Ureter (tissue), 1 donor: ENCODE results near the gene TCAP. TPM values are rescaled to one million over a fixed set of nuclear protein-coding genes. Genes with fewer than 3 reads are reported as not detected.

Source experiments
- DNase-seq: peaks from one replicate; pipeline ENCODE4 v3.0.0-alpha.2; 2020; ENCODE audit warnings: low spot score
- total RNA-seq: library from RNA; stranded (reverse); gene quantifications from one replicate; pipeline ENCODE4 v1.2.4, GENCODE V29; 2023
- donor health status: DM: yes; HTN: yes; CAD: no.

The TCAP gene
- total RNA-seq, 1 donor from 2014 or later = 0.81 TPM

DNA sequence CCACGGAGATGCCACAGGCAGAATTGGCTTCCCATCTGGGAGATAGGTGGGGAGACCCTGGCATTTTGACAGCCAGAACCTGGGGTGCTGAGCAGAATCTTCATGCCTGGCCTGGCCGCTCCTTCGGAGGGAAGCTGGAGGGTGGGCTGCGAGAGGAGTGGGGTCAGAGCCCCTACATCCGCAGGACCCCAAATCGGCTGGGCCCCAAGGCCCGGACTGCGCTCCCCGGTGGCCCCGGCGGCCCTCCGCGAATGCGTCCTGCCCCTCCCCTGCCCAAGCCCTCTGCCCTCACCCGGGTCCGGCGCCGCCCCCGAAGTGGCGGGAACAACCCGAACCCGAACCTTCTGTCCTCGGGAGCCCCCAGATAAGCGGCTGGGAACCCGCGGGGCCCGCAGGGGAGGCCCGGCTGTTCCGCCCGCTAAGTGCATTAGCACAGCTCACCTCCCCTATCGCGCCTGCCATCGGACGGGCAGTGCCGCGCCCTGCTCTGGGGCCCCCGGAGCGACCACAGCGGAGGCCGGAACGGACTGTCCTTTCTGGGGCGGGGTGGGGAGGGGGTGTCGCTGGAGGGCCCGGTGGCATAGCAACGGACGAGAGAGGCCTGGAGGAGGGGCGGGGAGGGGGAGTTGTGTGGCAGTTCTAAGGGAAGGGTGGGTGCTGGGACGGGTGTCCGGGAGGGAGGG, 2.3 kb downstream of the TCAP start:
- DNase-seq = peak; percentile 55

DNA sequence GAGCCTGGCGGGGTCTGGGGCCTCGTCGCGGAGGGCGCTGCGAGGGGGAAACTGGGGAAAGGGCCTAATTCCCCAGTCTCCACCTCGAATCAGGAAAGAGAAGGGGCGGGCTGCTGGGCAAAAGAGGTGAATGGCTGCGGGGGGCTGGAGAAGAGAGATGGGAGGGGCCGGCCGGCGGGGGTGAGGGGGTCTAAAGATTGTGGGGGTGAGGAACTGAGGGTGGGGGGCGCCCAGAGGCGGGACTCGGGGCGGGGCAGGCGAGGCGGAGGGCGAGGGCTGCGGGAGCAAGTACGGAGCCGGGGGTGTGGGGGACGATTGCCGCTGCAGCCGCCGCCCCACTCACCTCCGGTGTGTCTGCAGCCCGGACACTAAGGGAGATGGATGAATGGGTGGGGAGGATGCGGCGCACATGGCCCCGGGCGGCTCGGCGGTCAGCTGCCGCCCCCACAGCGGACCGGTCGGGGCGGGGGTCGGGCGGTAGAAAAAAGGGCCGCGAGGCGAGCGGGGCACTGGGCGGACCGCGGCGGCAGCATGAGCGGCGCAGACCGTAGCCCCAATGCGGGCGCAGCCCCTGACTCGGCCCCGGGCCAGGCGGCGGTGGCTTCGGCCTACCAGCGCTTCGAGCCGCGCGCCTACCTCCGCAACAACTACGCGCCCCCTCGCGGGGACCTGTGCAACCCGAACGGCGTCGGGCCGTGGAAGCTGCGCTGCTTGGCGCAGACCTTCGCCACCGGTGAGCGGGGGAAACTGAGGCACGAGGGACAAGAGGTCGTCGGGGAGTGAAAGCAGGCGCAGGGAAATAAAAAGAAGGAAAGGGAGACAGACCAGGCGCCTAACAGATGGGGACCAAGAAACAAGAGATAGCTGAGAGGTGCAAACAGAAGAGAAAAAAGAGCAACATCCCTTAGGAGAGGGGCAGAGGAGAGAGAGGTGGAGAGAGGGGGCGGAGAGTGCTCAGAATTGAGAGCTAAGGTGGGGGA, 3.1 kb downstream of the TCAP start, which contains the start of gene PNMT:
Gene PNMT (plus strand): TSS at position 509 of the 980 bp plus-strand sequence. CDS start 23 bp downstream, at position 532.
- DNase-seq = peak; percentile 69

DNA sequence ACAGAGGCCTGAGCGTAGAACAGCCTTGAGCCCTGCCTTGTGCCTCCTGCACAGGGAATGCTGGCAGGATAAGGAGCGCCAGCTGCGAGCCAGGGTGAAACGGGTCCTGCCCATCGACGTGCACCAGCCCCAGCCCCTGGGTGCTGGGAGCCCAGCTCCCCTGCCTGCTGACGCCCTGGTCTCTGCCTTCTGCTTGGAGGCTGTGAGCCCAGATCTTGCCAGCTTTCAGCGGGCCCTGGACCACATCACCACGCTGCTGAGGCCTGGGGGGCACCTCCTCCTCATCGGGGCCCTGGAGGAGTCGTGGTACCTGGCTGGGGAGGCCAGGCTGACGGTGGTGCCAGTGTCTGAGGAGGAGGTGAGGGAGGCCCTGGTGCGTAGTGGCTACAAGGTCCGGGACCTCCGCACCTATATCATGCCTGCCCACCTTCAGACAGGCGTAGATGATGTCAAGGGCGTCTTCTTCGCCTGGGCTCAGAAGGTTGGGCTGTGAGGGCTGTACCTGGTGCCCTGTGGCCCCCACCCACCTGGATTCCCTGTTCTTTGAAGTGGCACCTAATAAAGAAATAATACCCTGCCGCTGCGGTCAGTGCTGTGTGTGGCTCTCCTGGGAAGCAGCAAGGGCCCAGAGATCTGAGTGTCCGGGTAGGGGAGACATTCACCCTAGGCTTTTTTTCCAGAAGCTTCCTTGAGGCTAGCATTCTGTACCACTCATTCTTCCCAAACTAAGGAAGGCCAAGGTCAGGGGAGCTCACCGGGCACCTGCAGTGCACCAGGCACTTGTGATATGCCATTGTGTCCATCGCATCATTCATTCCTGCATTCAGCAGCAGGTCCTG, 5.0 kb downstream of the TCAP start:
- DNase-seq = peak; percentile 41

DNA sequence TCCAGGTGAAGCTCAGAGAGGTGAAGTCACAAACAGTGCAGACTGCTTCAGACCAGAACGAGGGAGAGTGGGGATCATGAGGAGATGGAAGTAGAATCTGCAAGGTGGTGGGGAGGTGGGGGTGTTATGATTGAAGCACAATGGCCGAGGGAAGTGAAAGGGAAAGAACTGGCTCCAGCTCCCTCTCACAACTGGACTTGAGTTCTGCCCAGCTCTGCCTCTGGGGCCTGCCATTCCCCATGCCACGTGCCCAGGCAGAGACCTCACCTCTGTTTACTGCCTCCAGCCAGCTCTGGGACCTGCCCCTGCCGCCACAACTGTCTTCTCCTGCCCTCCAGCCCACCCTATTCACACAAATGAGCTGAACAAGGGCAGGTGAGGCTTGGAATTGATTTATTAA, 5.6 kb downstream of the TCAP start:
- DNase-seq = no peak

DNA sequence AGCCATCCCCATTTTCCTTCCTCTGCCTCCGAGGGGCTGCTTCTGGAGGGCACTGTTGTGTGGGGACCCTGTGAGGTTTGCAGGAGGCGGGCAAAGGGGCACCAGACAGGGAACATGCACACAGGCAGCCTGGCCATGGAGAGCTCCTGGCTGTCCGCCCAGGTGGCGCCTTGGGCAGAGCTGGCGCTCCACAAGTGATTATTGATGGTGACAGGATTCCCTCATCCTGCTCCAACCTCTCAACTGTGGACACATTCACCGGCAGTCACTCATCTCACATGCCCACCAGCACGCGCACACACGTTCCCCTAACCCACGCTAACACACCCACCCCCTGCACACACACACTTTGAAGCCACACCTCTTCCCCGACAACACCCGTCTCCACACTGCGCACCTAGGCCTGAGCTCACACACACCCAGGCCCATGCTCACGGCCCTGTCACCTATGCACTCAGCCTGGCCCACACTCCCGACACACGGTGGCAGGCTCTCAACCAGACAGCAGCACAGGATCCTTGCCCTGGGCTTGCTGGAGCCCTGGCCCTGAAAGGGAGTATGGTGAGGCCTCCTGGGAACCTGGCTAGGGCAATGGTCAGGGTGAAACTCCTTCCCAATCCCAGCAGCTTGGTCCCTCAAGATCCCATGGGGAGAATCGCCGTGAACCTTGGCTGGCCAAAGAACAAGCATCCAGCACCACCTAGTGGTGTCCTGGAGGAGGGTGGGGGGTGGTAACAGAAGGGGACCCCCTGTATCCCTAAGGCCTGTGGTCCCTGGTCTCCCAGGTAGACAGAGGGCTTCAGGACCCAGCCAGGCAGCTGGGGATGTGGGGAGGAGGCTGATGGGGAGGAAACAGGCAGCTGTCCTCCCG, 6.7 kb downstream of the TCAP start:
- no peak for DNase-seq

DNA sequence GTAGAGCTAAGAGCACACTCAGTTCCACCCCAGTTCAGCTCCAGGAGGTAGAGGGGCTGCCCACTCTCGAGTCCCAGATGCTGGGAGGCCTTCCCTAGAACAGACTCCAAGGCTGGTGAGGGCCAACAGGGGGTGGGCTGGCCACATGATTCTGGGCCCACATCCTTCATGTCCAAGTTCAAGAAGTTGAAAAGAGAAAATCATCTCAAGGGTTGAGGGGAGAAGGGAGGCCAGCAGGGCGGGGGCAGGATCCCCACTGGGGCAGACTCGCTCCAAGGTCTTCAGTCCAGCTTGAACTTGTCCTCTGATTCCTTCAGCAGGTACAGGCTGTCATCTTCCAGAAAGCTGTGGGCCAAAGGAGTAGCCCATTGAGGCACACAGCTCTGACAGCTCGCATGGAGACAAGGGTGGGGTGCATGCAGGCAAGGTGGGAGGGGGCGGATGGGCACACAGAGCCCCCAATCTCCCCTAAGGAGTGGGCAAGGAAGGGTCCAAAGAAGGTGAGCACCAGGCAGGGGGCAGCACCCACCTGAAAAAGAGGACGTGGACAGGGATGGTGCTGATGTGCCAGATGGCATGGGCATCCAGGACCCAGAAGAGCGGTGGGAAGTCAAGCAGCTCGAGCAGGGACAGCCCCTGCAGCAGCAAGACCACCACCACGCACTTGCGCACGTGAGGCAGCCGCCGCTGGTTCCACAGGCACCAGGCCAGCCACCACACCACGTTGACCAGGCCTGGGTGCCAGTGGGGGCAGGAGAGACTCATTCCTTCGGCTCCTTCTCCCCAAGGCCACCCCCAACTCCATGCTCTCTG, 7.6 kb downstream of the TCAP start:
- DNase-seq = no peak

DNA sequence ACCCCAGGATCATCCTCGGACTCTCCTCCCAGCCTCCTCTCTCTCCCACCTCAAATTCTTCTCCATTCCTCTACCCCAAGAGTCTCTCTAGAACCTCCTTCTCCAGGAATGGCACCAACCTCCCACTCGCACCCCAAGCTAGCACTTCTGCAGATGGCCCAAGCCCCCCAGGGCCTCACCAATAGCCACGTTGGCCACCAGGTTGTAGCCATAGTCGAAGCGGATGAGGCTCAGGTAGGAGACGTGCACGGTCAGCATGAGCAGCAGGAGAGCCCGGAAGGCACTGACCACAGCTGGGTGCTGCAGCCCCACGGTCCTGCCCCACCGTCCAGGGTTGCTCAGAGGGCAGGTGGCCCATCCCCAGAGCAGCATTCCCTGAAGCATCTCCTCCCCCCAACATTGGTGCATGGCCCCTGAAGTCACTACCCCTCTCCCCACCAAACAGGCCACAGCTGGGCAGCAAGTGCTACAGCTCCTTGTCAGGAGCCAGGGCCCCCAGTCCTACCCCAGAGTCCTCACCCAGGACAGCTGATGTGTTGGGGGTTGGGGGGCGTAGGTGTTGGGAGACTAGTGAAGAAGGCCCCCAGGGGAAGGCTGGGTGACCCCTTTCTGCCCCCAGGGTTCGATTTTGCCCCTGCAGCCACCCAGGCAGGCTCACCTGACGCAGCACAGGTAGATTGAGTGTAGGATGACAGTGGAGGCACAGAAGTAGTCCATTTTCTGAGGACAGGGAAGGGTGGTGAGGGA, 8.4 kb downstream of the TCAP start:
- DNase-seq = no peak

DNA sequence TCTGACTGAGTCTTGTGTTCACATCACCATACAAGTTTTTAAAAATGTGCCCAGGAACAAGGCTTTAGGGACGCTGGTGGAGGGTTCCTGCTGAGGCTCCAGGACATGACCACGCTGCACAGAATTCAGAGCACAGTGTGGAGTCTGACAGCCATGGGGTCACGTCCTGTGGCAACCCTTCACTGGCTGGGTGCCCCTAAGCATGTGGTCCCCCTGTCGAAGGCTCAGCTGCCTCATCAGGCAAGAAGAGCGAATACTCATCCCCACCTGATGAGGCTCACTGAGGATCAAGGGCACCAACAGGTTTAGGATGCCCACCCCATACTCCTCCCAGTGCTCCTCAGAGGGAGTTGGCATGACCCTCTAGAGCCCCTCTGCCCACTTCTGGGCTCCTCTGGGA, 9.0 kb downstream of the TCAP start:
- no peak for DNase-seq

DNA sequence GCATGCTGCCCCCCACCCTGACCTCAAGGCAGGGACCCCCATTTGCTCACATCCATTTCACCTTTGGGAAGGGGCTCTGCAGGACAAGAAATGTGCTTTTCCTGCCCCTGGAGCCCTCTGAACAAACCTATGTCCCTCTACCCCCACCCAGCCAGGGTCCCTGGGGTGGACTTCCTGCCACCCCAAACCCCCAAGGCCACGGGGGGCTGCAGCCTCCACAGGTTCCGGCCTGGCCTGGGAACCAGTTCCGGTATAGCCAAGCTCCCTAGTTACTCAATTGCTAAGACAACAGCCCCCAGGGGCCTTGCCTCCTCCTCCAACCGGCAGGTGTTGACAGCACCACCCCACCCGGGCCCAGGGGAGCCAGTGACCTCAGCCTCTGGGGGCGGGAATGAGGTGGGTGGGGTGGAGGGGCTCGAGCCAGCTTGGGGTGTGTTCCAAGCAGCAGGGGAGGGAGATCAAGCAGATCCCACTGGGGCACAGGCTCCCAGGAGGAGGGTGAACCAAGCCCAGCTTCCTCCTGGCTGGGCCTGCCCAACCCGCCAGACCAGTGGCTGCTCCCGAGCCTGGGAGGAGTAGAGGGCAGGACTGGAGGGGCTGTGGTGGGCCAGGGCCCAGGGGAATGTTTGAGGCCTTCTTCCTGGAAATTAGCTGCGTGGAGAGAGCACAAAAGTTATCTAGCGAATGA, 9.7 kb downstream of the TCAP start:
- DNase-seq = peak; percentile 88

DNA sequence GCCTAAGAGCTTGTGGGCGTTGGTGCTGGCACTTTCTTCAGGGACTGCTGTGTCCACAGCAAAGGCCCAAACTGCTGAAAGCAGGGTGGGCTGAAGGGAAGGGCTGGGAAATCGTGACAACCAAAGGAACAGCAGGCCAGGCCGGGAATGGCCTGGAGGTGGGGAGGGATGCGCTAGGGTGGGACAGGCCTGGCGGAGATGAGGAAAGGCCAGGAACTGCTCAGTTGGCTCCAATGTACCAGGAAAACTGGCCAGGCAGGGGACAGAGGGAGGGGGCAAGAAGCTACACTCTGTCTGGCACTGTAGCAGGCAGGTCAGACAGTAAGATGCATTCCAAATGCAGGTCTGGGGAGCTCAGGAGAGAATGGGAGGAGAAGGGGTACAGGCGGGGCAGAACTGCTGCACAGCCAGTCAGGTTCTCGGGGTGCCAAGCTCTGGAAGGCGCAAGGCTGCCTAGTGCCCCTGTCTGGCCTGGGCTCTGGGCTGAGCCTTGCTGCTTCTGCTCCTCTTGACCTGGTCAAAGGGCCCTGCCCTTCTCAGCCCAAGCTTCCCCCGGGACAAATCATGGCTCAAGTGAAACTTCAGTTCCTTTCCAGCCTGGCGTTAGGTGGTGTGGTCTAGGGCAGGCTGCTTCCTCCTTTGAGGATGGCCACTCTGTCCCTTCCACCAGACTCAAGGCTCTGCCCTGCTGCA, 10.4 kb downstream of the TCAP start:
- no peak for DNase-seq

DNA sequence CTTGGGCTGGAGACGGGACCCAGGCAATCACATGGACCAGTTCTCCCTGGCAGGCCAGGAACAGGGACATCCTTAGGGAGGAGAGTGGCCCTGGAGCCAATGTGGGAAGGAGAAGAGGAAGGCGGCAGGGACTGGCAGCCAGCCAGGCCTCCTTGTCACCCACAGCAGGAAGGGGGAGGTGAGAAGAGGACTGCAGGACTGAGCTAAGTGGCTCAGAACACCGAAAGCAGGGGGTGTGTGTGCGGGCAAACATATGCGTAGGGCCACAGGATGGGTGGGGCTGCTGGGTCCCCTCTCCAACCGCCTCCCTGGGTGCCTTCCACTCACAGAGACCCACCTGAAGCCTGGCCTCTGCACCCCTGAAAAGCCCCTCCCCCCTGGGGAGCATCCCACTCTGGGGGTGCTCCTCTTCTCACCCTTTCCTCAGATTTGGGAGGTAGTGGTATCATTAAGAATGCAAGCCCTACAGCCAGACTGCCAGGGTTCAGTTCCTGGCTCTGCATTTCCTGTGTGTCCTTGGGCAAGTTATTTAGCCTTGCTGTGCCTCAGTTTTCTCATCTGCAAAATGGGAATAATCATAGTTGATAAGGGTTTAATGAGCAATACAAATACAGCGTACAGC, 11.2 kb downstream of the TCAP start:
- DNase-seq = peak; percentile 81

DNA sequence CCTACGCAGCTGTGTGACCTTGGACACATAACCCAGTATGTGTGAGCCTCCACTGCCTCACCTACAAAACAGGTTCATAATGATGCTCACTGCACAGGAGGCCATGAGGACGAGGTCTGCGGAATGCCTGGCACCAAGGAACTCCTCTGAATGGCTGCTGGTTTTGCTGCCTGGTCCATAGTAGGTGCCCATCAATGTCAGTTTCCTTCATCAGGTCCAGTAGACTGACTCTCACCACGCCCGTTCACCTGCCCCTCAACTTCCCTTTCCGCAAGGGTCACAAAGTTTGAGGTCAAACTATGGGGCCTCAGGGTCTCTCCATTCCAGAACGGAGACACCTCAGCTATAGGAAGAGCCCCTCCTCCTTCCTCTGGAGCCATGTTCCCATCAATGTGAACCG, 11.9 kb downstream of the TCAP start:
- DNase-seq = no peak

DNA sequence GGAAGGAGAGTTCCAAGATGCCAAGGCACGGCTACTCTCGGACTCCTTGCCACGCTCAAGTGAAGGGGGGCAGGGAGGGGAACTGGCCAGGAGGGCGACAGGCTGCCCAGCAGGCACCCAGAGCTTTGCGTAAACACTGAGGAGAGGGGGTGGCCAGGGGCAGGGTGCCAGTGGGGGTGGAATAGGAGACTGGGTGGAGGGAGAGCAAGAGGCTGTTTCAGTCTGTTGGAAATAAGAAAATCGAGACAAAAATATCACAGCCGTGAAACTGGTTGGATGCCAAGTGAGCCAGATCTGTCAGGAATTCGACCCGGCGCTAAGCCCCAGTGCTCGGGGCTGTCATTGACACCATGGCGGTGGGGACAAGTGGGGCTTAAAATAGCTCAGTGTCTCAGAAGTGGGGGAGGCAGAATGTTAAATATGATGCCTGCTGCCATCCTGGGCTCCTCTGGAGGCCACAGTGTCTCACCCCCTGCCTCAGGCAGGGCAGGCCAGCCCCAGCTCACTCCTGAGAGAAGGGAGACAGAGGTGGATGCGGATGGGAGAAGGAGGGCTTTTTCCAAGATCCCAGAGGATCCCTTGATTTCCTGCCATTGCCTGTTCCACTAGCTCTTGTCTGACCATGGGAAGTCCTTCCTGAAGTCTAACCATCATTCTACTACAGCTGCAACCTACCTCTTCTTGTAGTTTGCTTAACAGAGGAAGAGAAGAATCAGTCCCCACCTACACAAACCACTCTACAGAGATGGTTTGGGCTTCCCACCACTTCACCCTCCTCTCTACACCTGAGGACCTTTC, 12.6 kb downstream of the TCAP start:
- DNase-seq = peak; percentile 46

DNA sequence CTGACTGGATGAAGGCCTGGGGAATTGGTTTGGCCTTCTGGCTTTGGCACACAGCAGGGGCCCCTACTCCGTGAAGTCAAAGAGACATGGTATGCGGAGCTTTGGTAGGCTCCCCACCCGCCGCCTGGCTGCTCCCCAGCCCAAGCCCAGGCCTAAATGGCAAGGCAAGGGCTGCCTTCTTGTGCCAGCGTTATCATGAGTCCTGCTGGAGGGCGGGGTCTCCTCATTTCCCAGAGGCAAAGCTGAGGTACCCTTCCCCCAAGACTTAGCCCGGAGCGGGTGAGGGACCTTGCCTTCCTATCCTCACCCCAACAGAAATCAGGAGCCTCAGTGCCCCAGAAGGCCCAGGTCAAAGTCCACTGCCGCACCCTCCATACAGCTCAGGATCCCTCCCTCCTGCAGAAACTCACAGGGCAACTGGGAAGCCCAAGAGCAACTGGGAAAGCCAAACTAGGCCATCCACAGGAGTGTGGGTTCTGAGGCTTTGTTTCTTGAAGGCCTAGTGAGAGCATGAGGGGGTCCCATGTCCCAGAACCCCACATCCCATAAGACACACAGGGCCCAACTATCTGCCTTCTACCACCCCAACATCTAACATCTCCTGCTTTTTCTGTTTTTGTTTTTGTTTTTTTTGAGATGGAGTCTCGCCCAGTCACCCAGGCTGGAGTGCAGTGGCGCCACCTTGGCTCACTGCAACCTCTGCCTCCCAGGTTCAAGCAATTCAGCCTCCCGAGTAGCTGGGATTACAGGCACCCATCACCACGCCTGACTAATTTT, 13.4 kb downstream of the TCAP start:
- no peak for DNase-seq

DNA sequence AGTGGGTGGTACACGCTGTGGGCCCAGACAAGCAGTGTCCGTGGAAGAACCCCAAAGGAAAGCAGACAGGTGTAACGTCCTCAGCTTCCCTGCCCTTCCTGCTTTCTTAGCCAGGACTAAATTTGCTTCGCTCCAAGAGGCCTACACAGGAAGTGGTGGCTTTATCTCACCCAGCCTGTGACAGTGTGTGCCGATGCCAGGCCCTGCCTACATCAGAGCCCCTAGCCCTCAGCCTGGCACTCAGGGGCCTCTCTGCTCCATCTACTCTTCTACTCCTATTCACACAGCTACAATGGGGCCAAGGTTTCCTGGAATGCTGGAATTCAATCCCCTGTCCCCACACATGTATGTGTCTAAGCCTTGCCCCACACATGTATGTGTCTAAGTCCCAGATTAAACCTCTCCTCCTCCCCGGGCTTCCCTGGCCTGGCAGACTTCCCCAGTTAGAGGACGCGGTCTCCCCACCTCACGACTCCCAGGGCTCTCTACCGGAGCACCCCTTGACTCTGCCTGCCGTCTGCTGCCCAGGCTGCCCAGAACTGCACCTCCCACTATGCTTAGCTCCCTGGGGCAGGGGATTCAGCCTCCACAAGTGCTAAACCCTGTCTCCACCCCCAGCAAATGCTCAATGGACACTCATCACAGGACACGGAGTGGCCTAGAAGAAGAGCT, 14.5 kb downstream of the TCAP start:
- DNase-seq = no peak
